Measurements from ENCODE around the gene KRTAP5-2. TPM values are rescaled to one million over a fixed set of nuclear protein-coding genes. Genes with fewer than 3 reads are reported as not detected.
"Not testable (repeated sequence)": the region's sequence is repeated elsewhere in the genome, so short reads cannot be mapped to it uniquely, and the experiment has no call there.

KRTAP5-2 gene, protein sequence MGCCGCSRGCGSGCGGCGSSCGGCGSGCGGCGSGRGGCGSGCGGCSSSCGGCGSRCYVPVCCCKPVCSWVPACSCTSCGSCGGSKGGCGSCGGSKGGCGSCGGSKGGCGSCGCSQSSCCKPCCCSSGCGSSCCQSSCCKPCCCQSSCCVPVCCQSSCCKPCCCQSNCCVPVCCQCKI
- total RNA-seq (not detected), polyA plus RNA-seq (ENCODE audit: insufficient read length in 6 of 6) (not detected)
- long read RNA-seq, donor 1: 0 reads
- long read RNA-seq, donor 2: 0 reads
- long read RNA-seq, donor 3: 0 reads
- long read RNA-seq, donor 4: 0 reads
- long read RNA-seq, donor 5: 0 reads
- long read RNA-seq, donor 6: 0 reads
- long read RNA-seq, donor 7: 0 reads
- long read RNA-seq, donor 8: 0 reads
- long read RNA-seq, donor 9: 0 reads
- long read RNA-seq, donor 10: 0 reads
- long read RNA-seq, donor 11, partial matches to known transcripts: 0 of 1 reads
- long read RNA-seq, donor 11, other reads (novel, unspliced or antisense): 0 of 1 reads
- long read RNA-seq, donor 12: 0 reads

DNA sequence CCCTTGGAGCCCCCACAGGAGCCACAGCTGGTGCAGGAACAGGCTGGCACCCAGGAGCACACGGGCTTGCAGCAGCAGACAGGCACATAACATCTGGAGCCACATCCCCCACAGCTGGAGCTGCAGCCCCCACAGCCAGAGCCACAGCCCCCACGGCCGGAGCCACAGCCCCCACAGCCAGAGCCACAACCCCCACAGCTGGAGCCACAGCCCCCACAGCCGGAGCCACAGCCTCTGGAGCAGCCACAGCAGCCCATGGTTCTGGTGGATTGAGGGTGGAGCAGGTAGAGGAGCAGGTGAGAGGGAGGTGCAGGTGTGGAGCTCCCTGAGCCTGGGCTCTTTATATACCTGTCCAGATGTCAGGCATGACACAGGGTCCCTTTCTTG is at the start of gene KRTAP5-2:
Gene KRTAP5-2, minus strand, starts transcription at position 301 of the 387 bp plus-strand sequence. Its CDS starts 44 bp downstream, at position 257.
- H3K4me3 ChIP-seq: no peak within 1 kb of the TSS
- no peaks in the 10 kb centered on the region for H3K9me3 ChIP-seq
- TF ChIP-seq, protein P1, sequence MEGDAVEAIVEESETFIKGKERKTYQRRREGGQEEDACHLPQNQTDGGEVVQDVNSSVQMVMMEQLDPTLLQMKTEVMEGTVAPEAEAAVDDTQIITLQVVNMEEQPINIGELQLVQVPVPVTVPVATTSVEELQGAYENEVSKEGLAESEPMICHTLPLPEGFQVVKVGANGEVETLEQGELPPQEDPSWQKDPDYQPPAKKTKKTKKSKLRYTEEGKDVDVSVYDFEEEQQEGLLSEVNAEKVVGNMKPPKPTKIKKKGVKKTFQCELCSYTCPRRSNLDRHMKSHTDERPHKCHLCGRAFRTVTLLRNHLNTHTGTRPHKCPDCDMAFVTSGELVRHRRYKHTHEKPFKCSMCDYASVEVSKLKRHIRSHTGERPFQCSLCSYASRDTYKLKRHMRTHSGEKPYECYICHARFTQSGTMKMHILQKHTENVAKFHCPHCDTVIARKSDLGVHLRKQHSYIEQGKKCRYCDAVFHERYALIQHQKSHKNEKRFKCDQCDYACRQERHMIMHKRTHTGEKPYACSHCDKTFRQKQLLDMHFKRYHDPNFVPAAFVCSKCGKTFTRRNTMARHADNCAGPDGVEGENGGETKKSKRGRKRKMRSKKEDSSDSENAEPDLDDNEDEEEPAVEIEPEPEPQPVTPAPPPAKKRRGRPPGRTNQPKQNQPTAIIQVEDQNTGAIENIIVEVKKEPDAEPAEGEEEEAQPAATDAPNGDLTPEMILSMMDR (IDR thresholded peaks at IDR 0.05): no peak
- intact Hi-C loops (cut with DNase I): no loop called here
- ATAC-seq (no peak), DNase-seq (no peak)
- H3K36me3 ChIP-seq: no peaks in the 10 kb centered on the region
- peaks cover 0 to 46% of the 10 kb centered on the region in 2 donors for H3K27me3 ChIP-seq
- peaks cover 0 to 8% of the 10 kb centered on the region in 2 donors for H3K4me1 ChIP-seq
- H3K27ac ChIP-seq: no peak within 1 kb of the TSS

DNA sequence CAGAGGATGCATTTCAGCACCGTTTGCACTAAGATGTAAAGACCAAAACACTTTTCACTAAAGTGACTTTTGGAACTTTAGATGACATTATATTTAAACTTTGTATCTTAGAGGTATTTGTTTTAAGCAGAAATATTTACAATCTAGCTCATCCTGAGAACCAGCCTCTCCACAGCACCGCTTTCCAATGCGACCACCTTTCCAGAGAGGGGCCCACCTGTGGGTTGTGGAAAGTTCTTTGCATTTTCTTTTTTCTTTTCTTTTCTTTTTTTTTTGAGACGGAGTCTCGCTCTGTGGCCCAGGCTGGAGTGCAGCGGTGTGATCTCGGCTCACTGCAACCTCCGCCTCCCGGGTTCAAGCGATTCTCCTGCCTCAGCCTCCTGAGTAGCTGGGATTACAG is 48.4 kb upstream of the KRTAP5-2 start:
- intact Hi-C loops (cut with DNase I); H3K27ac ChIP-seq; H3K4me1 ChIP-seq; DNase-seq; H3K36me3 ChIP-seq; H3K9me3 ChIP-seq; ATAC-seq; H3K4me3 ChIP-seq: not testable (repeated sequence)
- peaks cover 0 to 22% of the 10 kb centered on the region in 2 donors for H3K27me3 ChIP-seq

DNA sequence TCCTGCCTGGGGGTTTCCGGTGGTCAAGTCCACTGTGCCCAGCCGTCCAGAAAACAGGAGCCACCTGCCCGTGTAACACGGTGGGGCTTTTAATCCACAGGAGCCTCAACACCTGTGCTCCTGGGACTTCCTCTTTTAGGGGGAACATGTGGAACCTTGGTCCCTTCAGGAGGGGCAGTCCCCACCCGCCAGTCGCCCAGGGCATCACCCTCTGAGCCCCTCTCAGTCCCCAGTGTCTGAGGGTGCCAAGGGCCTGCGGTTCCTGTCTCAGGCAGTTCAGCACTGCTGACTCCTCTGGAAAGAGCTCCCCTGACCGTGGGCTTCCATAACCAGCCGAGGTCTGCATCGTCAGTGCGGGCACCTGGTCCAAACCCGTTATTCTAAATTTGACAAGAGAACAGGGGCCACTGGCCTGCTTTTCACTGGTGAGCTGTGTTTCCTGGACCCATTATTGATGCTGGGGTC is 47.3 kb upstream of the KRTAP5-2 start:
- no peak overlapping the region for H3K27ac ChIP-seq

DNA sequence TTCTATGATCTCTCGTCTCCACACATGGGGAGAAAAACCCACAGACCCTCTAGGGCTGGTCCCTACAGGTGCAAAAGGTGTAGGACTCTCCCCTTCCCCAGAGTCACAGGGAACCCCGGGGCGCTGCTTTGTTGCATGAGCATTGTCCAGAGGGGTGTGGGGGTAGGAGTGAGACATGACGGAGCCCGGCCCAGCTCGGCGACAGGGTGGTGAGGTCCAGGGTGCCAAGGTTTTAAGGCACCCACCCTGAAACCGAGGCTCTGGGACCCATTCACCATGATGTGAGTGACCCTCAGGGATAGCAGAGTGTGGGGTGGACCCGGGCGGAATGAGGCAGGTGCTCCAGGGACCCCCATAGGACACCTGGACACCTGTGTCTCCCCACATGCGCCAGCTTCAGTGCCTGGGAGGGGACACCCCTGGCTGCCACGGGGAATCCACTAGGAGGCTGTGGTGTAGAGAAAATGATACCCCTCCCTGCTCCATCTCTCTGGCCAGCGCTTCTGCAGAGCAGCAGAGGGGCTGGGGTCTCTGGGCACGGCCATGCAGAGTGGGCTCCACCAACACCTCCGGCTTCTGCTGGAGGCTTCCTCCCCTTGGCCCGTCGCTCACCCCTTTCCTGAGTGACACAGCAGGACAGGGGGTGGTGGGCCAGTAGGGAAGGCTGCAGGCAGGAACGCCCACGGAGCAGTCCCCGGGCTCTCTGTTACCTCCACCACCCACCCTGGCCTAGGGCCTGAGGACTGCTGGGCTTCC is 46.7 kb upstream of the KRTAP5-2 start:
- Histone ChIP-seq H3K4me1 (peaks cover 0 to 8% of the 10 kb centered on the region in 2 donors), H3K36me3 (no peaks in the 10 kb centered on the region), H3K27me3 (peaks cover 0 to 37% of the 10 kb centered on the region in 2 donors), H3K4me3 (no peak overlapping the region), H3K9me3 (no peaks in the 10 kb centered on the region), H3K27ac (no peak overlapping the region)
- TF ChIP-seq, protein P1 (IDR thresholded peaks at IDR 0.05): no peak
- intact Hi-C loops (cut with DNase I): no loop called here
- DNase-seq (peak in 1 of 4 donors; percentile 59), ATAC-seq (no peak)

More for the DNA sequence above, 47.3 kb upstream of the KRTAP5-2 start:
- no peaks in the 10 kb centered on the region for H3K9me3 ChIP-seq
- ATAC-seq (no peak), DNase-seq (peak in 1 of 4 donors; percentile 44)
- intact Hi-C loops (cut with DNase I): no loop called here
- peaks cover 0 to 30% of the 10 kb centered on the region in 2 donors for H3K27me3 ChIP-seq
- no peak overlapping the region for H3K4me3 ChIP-seq
- H3K36me3 ChIP-seq: no peaks in the 10 kb centered on the region
- TF ChIP-seq, protein P1 (IDR thresholded peaks at IDR 0.05): no peak
- peaks cover 0 to 2% of the 10 kb centered on the region in 2 donors for H3K4me1 ChIP-seq

DNA sequence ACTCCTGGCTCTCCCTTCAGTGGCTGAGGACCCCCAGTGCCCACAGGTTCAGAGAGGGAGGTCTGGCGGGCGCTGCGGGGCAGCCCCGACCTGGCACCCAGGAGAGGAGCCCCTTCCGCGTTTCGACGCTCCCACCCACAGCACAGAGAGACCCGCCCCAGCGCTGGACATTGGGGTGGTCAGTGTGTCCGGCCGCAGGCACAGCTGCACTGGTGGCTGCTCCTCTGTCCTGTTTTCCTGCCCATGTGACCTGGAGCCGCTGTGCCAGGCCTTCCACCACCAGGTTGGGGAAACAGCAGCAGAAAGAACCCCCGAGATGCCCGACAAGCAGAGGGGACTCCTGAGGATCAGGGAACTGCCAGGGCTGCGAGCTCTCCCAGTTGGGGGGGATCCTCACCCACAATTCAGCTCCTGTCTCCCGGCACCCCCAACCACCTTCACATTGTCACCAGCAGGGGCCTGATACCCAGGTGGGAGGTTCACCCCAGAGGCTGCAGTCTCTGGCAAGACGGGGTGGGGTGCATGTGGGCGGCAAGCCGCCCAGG is 45.1 kb upstream of the KRTAP5-2 start:
- no peak overlapping the region for H3K4me3 ChIP-seq
- TF ChIP-seq, protein P1 (IDR thresholded peaks at IDR 0.05): no peak
- DNase-seq (peak in 1 of 4 donors; percentile 65), ATAC-seq (no peak)
- H3K27ac ChIP-seq: no peak overlapping the region
- H3K9me3 ChIP-seq: no peaks in the 10 kb centered on the region
- peaks cover 0 to 48% of the 10 kb centered on the region in 2 donors for H3K27me3 ChIP-seq
- intact Hi-C loops (cut with DNase I): no loop called here
- H3K4me1 ChIP-seq: peaks cover 0 to 11% of the 10 kb centered on the region in 2 donors
- no peaks in the 10 kb centered on the region for H3K36me3 ChIP-seq

Measured in left lung (tissue), 14 donors.